ENCODE data around the gene MCMBP.
"Not testable (repeated sequence)": the region's sequence is repeated elsewhere in the genome, so short reads cannot be mapped to it uniquely, and the experiment has no call there.

The MCMBP gene

GRCh38 chr10:119829429-119829828 is 43.2 kb downstream of the MCMBP start:
- FAIRE-seq: no peak

- FAIRE-seq: no peak
Measured at GRCh38 chr10:119827430-119827829, 45.2 kb downstream of the MCMBP start.

GRCh38 chr10:119826771-119827170 is 45.9 kb downstream of the MCMBP start:
- no peak for FAIRE-seq

GRCh38 chr10:119824299-119824698 is 48.3 kb downstream of the MCMBP start:
- no peak for FAIRE-seq

- no peak for FAIRE-seq
Measured at GRCh38 chr10:119821182-119821581, 51.5 kb downstream of the MCMBP start.

- no peak for FAIRE-seq
Measured at GRCh38 chr10:119818889-119819270, 53.8 kb downstream of the MCMBP start.

GRCh38 chr10:119817991-119818888 is 54.4 kb downstream of the MCMBP start:
- FAIRE-seq: no peak

- no peak for FAIRE-seq
Measured at GRCh38 chr10:119815671-119816070, 57.0 kb downstream of the MCMBP start.

GRCh38 chr10:119812684-119813083 is 60.0 kb downstream of the MCMBP start:
- no peak for FAIRE-seq

GRCh38 chr10:119811122-119811521 is 61.5 kb downstream of the MCMBP start:
- FAIRE-seq: no peak

GRCh38 chr10:119807960-119808697 is 64.5 kb downstream of the MCMBP start:
- FAIRE-seq: no peak

- FAIRE-seq: no peak
Measured at GRCh38 chr10:119806334-119807130, 66.1 kb downstream of the MCMBP start.

GRCh38 chr10:119805702-119806230 is 66.9 kb downstream of the MCMBP start:
- no peak for FAIRE-seq

GRCh38 chr10:119803264-119803663 is 69.4 kb downstream of the MCMBP start:
- FAIRE-seq: no peak

GRCh38 chr10:119801998-119802538 is 70.6 kb downstream of the MCMBP start:
- FAIRE-seq: no peak

- FAIRE-seq: no peak
Measured at GRCh38 chr10:119801176-119801575, 71.5 kb downstream of the MCMBP start.

GRCh38 chr10:119796039-119796438 is 76.6 kb downstream of the MCMBP start:
- no peak for FAIRE-seq

- FAIRE-seq: not testable (repeated sequence)
Measured at GRCh38 chr10:119795101-119795500, 77.5 kb downstream of the MCMBP start.

- FAIRE-seq: no peak
Measured at GRCh38 chr10:119786117-119786769, 86.4 kb downstream of the MCMBP start.

GRCh38 chr10:119784340-119785067 is 88.1 kb downstream of the MCMBP start:
- no peak for FAIRE-seq

GRCh38 chr10:119783665-119784027 is 89.0 kb downstream of the MCMBP start:
- FAIRE-seq: no peak

Measured in G401.6 (cell line).